Hindlimb muscle (tissue), 1 donor: ENCODE measurements around the gene RPH3AL. TPM values are rescaled to one million over a fixed set of nuclear protein-coding genes. Genes with fewer than 3 reads are reported as not detected.
"Not testable (repeated sequence)": the region's sequence is repeated elsewhere in the genome, so short reads cannot be mapped to it uniquely, and the experiment has no call there.

ENCODE experiments used
- DNase-seq: peaks from one replicate; pipeline ENCODE4 v3.0.0-alpha.2; 2013
- polyA plus RNA-seq: library from polyadenylated mRNA; unstranded; fragments of 120-200 nt; gene quantifications from one replicate; pipeline ENCODE4 v1.2.1, GENCODE V29; 2013; ENCODE audit not compliant: insufficient read length

RPH3AL gene
- polyA plus RNA-seq, 1 donor = 5.9 TPM

GRCh38 chr17:172401-172800 is 180.2 kb downstream of the RPH3AL start:
- DNase-seq = no peak

DNA sequence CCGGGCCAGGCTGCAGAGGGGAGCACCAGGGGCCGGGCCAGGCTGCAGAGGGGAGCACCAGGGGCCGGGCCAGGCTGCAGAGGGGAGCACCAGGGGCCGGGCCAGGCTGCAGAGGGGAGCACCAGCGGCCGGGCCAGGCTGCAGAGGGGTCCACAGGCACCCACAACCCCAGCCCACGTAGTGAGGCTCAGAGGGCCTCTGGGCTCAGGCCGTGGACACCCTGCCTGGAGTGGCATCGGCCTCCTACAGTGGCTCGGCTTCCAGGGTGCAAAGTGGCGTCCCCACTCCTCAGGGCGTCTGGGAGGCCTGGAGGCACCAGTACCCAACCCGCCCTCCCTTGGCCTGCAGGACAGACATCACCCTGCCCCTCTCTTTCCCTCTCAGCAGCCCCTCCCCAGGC is 180.7 kb downstream of the RPH3AL start:
- no peak for DNase-seq

GRCh38 chr17:170130-170670 is 182.4 kb downstream of the RPH3AL start:
- no peak for DNase-seq

DNA sequence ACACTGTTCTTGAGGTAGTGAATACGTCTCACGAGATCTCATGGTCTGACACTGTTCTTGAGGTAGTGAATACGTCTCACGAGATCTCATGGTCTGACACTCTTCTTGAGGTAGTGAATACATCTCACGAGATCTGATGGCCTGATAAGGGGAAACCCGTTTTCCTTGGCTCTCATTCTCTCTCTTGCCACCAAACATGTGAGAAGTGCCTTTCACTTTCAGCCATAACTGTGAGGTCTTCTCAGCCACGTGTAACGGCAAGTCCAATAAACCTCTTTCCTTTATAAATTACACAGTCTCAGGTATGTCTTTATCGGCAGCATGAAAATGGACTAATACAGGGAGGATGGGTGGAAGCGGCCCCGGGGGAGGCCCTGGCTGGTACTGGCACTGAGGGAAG is 184.0 kb downstream of the RPH3AL start:
- not testable (repeated sequence) for DNase-seq

DNA sequence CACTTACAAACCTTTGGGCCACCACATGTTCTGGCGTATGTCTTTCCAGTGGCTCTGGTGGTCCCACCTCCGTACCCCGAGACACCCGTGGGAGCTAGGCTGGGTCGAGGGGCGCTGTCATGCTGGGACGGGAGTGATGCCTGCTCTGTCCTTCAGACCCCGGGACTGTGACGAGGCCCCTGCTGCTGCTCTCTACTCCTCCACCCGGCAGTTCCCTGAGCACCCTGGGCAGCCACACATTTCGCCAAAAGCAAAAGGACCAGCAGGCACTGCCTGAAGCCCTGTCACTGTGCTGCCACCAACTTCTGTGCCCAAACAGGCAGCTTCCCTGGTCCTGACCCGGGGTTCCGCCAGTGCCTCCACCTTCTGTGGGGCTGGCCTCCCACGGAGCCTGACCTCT is 186.7 kb downstream of the RPH3AL start:
- no peak for DNase-seq

GRCh38 chr17:164303-165235 is 188.0 kb downstream of the RPH3AL start:
- peak; percentile 77 for DNase-seq

DNA sequence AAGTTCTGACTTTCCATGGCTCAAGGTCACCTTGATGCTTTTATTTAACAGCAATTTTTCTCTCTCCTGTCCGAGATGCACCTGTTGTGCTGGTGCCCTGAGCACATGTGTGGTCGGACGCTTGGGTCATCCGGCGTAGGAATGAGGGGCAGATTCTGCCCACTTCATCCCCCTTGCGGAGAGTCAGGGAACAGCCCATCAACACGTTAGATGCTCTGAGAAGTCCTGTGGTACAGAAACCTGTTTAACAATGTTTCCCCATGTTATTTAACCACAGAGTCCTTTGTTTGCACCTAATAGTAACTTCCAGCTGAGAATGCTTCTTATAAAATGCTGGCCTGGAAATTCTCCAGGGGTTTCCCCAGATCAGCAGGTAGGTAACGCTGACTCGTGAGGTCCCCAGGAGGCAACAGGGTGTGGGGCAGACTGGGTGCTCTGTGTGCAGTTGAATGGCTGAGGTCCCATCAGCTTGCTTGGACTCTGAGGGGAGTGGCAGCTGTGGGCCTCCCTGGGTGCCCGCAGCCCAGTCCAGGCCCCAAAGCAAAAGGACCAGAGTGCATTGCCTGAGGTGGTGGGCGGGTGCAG is 189.0 kb downstream of the RPH3AL start:
- DNase-seq = no peak

GRCh38 chr17:162689-163088 is 189.9 kb downstream of the RPH3AL start:
- DNase-seq = no peak

Other genes with a start within 250 kb of the RPH3AL start
- gene SCGB1C2, start 215.2 kb downstream of the RPH3AL start, polyA plus RNA-seq = not detected
- 3.6 TPM for gene DOC2B, start 171.2 kb downstream of the RPH3AL start, polyA plus RNA-seq
- 28.0 TPM for gene RFLNB, start 93.1 kb upstream of the RPH3AL start, polyA plus RNA-seq